Caco-2 (cell line): ENCODE data around the gene CAPN5. TPM values are rescaled to one million over a fixed set of nuclear protein-coding genes. Genes with fewer than 3 reads are reported as not detected.
"Not testable (repeated sequence)": the region's sequence is repeated elsewhere in the genome, so short reads cannot be mapped to it uniquely, and the experiment has no call there.

Experiments
- BruUV-seq: library from RNA; stranded (reverse); fragments of 400-500 nt; replicated peaks from 2 replicates; lab custom pipeline; 2021; lab: Mats Ljungman, UMichigan
- CTCF ChIA-PET: fragments of 300-600 bp; sonication (Branson Sonifier 250); formaldehyde crosslinking; loops from one replicate; lab custom pipeline; 2022; ENCODE audit warnings: antibody characterized with exemption; lab: Charles Lee
- POLR2A ChIA-PET: fragments of 300-600 bp; sonication (Branson Sonifier 250); formaldehyde crosslinking; loops from one replicate; lab custom pipeline; 2022; ENCODE audit warnings: antibody characterized with exemption; lab: Charles Lee
- DNase-seq, 2 experiments: peaks; one replicate each; pipeline versions ENCODE4 v3.0.0 to v3.0.0-alpha.2; 2020 to 2022
- H3K27me3 ChIP-seq: replicated peaks from 2 replicates; pipeline ENCODE4 v1.6.0; 2011; ENCODE audit warnings: low read length; ENCODE audit not compliant: control insufficient read depth, insufficient read depth
- H3K36me3 ChIP-seq: 2 replicates; pipeline ENCODE4 v1.5.1; 2011; ENCODE audit warnings: low read length; ENCODE audit not compliant: control insufficient read depth, insufficient read depth
- H3K4me1 ChIP-seq: fragments of 250-450 bp; sonication (Bioruptor Pico); 2 replicates; pipeline ENCODE4 v1.5.1; 2020; ENCODE audit warnings: mild to moderate bottlenecking
- H3K4me3 ChIP-seq: 2 replicates; pipeline ENCODE4 v1.5.1; 2011; ENCODE audit warnings: low read depth, mild to moderate bottlenecking, control low read depth, low read length
- H3K9me3 ChIP-seq: fragments of 250-450 bp; sonication (Bioruptor Pico); 2 replicates; pipeline ENCODE4 v1.5.1; 2020; ENCODE audit warnings: mild to moderate bottlenecking, moderate library complexity
- H3K27ac Mint-ChIP-seq: one replicate; pipeline ENCODE4 v1.8.0; 2022; ENCODE audit warnings: mixed read lengths; ENCODE audit not compliant: unreplicated experiment
- H3K27me3 Mint-ChIP-seq: one replicate; pipeline ENCODE4 v1.8.0; 2022; ENCODE audit warnings: mixed read lengths; ENCODE audit not compliant: insufficient read depth, unreplicated experiment
- H3K36me3 Mint-ChIP-seq: one replicate; pipeline ENCODE4 v1.8.0; 2022; ENCODE audit warnings: mild to moderate bottlenecking, mixed read lengths; ENCODE audit not compliant: insufficient read depth, unreplicated experiment
- H3K4me1 Mint-ChIP-seq: one replicate; pipeline ENCODE4 v1.8.0; 2022; ENCODE audit warnings: low read depth, mixed read lengths; ENCODE audit not compliant: unreplicated experiment
- H3K4me3 Mint-ChIP-seq: one replicate; pipeline ENCODE4 v1.8.0; 2022; ENCODE audit warnings: mild to moderate bottlenecking, moderate library complexity, mixed read lengths; ENCODE audit not compliant: unreplicated experiment
- H3K9me3 Mint-ChIP-seq: one replicate; pipeline ENCODE4 v1.8.0; 2022; ENCODE audit warnings: mixed read lengths; ENCODE audit not compliant: unreplicated experiment
- intact Hi-C: fragments of 100-400 bp; cut with micrococcal nuclease; formaldehyde crosslinking; loops from one replicate; pipeline ENCODE4 v1.10.0; 2022; ENCODE audit not compliant: unreplicated experiment
- total RNA-seq: library from RNA; stranded (reverse); gene quantifications from 2 replicates; pipeline ENCODE4 v1.2.3, GENCODE V29; 2022
- TF ChIP-seq, protein P1 (sequence below), 2 experiments: fragments of 200-600 bp in 1 of 2; IDR thresholded peaks; 1 replicate in 1 of 2; 2 replicates in 1 of 2; pipeline versions ENCODE4 v1.5.1 to v1.8.0; 2011 to 2022; ENCODE audit warnings: antibody characterized with exemption in 1 of 2, control low read depth in 1 of 2, inconsistent platforms in 1 of 2, low read depth in 1 of 2, low read length in 1 of 2, mild to moderate bottlenecking in 1 of 2, moderate library complexity in 1 of 2; ENCODE audit not compliant: insufficient read depth in 1 of 2, severe bottlenecking in 1 of 2, unreplicated experiment in 1 of 2

CAPN5 gene
- total RNA-seq, 1 experiment from 2014 or later: 21.2 TPM

DNA sequence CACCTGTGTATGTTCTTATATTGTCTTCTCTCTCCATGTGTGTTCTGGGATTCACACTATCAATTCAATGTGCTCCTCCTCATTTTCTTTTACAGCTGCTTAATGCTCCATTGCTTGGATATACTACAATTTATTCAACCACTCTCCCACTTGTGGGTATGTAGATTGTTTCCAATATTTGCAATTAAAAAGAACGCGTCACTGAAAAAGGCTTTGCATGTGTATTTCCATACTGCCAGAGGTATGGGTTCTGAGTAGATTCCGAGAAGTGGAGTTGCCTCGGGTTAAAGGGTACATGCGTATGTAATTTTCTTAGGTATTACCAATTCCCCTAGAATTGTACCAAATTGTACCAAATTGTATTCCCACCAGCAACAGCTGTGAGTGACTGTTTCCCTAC lies 7.0 kb upstream of the CAPN5 start:
- Histone ChIP-seq H3K9me3 (peaks cover 46% of the 10 kb centered on the region), H3K4me3 (no peak overlapping the region), H3K27me3 (no peaks in the 10 kb centered on the region), H3K36me3 (no peaks in the 10 kb centered on the region), H3K4me1 (peaks cover 10% of the 10 kb centered on the region; the same call in 1 of the 2 replicates)
- POLR2A ChIA-PET: no interaction called here
- no TSS peak for BruUV-seq
- Mint-ChIP-seq H3K4me3 (no peak overlapping the region), H3K36me3 (peaks cover 9% of the 10 kb centered on the region), H3K9me3 (peaks cover 33% of the 10 kb centered on the region), H3K27me3 (no peaks in the 10 kb centered on the region), H3K27ac (no peak overlapping the region), H3K4me1 (peaks cover 22% of the 10 kb centered on the region)
- TF ChIP-seq, protein P1, sequence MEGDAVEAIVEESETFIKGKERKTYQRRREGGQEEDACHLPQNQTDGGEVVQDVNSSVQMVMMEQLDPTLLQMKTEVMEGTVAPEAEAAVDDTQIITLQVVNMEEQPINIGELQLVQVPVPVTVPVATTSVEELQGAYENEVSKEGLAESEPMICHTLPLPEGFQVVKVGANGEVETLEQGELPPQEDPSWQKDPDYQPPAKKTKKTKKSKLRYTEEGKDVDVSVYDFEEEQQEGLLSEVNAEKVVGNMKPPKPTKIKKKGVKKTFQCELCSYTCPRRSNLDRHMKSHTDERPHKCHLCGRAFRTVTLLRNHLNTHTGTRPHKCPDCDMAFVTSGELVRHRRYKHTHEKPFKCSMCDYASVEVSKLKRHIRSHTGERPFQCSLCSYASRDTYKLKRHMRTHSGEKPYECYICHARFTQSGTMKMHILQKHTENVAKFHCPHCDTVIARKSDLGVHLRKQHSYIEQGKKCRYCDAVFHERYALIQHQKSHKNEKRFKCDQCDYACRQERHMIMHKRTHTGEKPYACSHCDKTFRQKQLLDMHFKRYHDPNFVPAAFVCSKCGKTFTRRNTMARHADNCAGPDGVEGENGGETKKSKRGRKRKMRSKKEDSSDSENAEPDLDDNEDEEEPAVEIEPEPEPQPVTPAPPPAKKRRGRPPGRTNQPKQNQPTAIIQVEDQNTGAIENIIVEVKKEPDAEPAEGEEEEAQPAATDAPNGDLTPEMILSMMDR (IDR thresholded peaks at IDR 0.05; ENCODE audit: insufficient read depth in 1 of 2, low read depth in 1 of 2, low read length in 1 of 2, severe bottlenecking in 1 of 2, unreplicated experiment in 1 of 2): no peak
- DNase-seq: no peak
- CTCF ChIA-PET: interaction anchor here (1.5 kb wide), 1 partner anchor 32 kb away, joined by 4 read pairs; no protein-coding TSS in a partner anchor
- intact Hi-C loops: no loop called here

GRCh38 chr11:77060234-77060633 lies 6.5 kb upstream of the CAPN5 start:
- H3K9me3 ChIP-seq: peaks cover 46% of the 10 kb centered on the region
- CTCF ChIA-PET: interaction anchor here (1.2 to 1.5 kb wide), 2 partner anchors 13 to 31 kb away, joined by 4 read pairs; no protein-coding TSS in a partner anchor
- no peaks in the 10 kb centered on the region for H3K27me3 Mint-ChIP-seq

DNA sequence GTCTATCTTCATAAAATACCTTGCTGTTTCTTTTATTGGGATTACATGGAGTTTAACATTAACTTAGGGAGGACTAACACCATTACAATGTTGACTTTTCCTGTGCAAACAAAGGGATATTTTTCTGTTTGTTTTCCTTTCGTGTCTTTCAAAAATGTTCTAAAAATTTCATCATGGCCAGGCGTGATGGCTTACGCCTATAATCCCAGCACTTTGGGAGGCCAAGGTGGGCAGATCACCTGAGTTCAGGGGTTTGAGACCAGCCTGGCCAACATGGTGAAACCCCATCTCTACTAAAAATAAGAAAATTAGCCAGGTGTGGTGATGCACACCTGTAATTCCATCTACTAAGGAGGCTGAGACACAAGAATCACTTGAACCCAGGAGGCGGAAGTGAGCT lies 5.5 kb upstream of the CAPN5 start:
- Histone ChIP-seq H3K9me3 (peaks cover 36% of the 10 kb centered on the region), H3K4me1 (peaks cover 17% of the 10 kb centered on the region)
- H3K4me3 ChIP-seq, H3K27me3 ChIP-seq, BruUV-seq, H3K4me3 Mint-ChIP-seq, H3K27me3 Mint-ChIP-seq, intact Hi-C loops, H3K36me3 Mint-ChIP-seq, POLR2A ChIA-PET, H3K36me3 ChIP-seq: not testable (repeated sequence)
- Mint-ChIP-seq H3K4me1 (peaks cover 26% of the 10 kb centered on the region), H3K27ac (peak overlapping the region; percentile 67), H3K9me3 (peaks cover 19% of the 10 kb centered on the region)
- CTCF ChIA-PET: interaction anchor here (1.2 kb wide), 1 partner anchor 14 kb away, joined by 4 read pairs; no protein-coding TSS in a partner anchor
- DNase-seq: peak; percentile 56 to 67

More at GRCh38 chr11:77060234-77060633, 6.5 kb upstream of the CAPN5 start:
- Mint-ChIP-seq H3K4me1 (peaks cover 26% of the 10 kb centered on the region), H3K4me3 (no peak overlapping the region), H3K9me3 (peaks cover 29% of the 10 kb centered on the region), H3K36me3 (peaks cover 9% of the 10 kb centered on the region), H3K27ac (no peak overlapping the region)
- H3K27me3 ChIP-seq: no peaks in the 10 kb centered on the region
- no peaks in the 10 kb centered on the region for H3K36me3 ChIP-seq
- intact Hi-C loops: no loop called here
- peaks cover 10% of the 10 kb centered on the region; the same call in 1 of the 2 replicates for H3K4me1 ChIP-seq
- no peak overlapping the region for H3K4me3 ChIP-seq
- POLR2A ChIA-PET: no interaction called here
- no TSS peak for BruUV-seq
- TF ChIP-seq, protein P1 (IDR thresholded peaks at IDR 0.05; ENCODE audit: insufficient read depth in 1 of 2, low read depth in 1 of 2, low read length in 1 of 2, severe bottlenecking in 1 of 2, unreplicated experiment in 1 of 2): no peak
- DNase-seq: no peak
